HFF-Myc (cell line): Measurements from ENCODE around the gene TICAM1.
A peak's percentile ranks its signal among the peaks of the same experiment; 100 is the strongest.
"Not testable (repeated sequence)": the region's sequence is repeated elsewhere in the genome, so short reads cannot be mapped to it uniquely, and the experiment has no call there.

Experiments used
- DNase-seq: peaks from one replicate; pipeline ENCODE4 v3.0.0-alpha.2; 2011; ENCODE audit warnings: low read depth; ENCODE audit errors: extremely low read depth
- H3K4me3 ChIP-seq: replicated peaks from 2 replicates; pipeline ENCODE4 v1.5.1; 2011; ENCODE audit warnings: low read depth, mild to moderate bottlenecking, control low read depth, low read length
- TF ChIP-seq, protein P1 (sequence below): IDR thresholded peaks from 2 replicates; pipeline ENCODE4 v1.5.1; 2012; ENCODE audit warnings: mild to moderate bottlenecking, low read depth, low read length, control low read depth; ENCODE audit errors: missing control alignments

The TICAM1 gene

DNA sequence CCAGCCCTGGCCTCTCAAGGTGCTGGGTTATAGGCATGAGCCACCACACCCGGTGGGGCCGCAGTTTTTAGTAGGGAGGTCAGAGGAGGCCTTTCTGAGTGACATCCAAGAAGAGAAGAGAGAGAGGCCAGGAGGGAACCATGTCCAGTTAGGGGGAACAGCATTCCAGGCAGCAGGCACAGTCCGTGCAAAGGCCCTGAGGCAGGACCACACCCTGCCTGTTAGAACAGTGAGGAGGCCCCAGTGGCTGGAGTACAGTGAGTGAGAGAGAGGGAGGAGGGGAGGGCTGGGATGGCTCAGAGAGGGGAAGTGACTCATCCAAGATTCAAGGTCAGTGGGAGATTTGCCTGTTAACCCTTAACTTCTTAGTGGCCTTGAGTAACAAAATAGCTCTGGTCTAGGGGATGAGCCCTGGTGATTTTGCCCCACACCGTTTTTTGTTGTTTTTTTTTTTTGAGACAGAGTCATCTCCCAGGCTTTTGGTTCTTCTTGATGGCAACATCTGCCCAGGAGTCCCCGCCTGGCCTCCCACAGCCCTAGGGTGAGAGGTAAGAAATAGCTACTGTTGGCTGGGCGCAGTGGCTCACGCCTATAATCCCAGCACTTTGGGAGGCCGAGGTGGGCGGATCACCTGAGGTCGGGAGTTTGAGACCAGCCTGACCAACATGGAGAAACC, 38.7 kb upstream of the TICAM1 start:
- TF ChIP-seq, protein P1, sequence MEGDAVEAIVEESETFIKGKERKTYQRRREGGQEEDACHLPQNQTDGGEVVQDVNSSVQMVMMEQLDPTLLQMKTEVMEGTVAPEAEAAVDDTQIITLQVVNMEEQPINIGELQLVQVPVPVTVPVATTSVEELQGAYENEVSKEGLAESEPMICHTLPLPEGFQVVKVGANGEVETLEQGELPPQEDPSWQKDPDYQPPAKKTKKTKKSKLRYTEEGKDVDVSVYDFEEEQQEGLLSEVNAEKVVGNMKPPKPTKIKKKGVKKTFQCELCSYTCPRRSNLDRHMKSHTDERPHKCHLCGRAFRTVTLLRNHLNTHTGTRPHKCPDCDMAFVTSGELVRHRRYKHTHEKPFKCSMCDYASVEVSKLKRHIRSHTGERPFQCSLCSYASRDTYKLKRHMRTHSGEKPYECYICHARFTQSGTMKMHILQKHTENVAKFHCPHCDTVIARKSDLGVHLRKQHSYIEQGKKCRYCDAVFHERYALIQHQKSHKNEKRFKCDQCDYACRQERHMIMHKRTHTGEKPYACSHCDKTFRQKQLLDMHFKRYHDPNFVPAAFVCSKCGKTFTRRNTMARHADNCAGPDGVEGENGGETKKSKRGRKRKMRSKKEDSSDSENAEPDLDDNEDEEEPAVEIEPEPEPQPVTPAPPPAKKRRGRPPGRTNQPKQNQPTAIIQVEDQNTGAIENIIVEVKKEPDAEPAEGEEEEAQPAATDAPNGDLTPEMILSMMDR, result no peak
- no peak overlapping the region for H3K4me3 ChIP-seq
- DNase-seq, result peak; percentile 95

DNA sequence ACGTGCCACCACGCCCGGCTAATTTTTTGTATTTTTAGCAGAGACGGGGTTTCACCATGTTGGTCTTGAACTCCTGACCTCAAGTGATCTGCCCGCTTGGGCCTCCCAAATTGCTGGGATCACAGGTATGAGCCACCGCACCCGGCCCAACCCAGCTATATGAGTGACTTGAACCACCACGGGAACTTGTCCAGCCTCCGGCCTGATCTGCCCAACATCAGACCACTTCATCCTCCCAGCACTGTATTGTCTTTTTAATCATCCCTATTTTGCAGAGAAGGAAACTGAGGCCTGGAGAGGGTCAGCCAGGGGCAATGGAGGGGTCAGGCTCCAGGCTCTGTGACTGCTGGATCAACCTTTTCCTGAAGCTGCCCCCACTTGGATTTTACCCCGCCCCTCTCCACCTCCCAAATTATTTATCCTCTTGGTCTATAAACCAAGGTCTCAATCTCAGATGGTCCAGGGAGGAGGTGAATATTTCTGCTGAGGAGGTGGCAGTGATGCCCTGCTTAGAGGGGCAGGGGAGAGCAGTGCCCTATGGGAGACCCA, 36.8 kb upstream of the TICAM1 start:
- TF ChIP-seq, protein P1, result no peak
- no peak for DNase-seq
- H3K4me3 ChIP-seq, result no peak overlapping the region

DNA sequence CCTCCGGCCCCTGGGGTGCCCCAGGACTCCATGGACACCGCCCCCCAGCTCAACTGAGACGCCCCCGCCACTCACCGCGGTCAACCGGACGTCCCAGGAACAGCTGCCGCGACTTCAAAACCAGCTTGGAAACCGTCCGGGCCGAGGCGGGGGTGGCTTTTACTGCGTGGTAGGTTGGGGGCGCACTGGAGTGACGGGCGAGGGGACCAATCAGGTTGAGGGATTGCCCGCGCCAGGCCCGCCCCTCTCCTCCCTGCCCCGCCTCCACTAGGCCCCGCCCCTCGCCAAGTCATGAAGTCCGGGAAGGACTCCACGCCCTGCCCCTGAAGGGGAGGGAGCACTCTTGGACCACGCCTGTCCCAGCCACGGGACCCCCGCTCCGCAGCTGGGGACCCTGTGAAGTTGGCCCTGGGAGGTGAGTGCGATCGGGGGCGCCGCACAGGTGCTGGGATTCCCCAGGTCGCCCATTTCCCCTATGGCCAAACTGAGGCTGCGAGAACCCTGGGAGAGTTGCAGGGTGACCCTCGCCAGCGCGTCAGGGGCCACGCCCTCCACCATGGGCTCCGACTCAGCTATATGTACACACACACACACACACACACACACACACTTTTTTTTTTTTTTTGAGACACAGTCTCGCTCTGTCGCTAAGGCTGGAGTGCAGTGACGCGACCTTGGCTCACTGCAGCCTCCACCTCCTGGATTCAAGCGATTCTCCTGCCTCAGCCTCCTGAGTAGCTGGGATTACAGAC, 36.2 kb upstream of the TICAM1 start, which contains the start of gene PLIN3:
TSS of gene PLIN3 (minus strand) at position 134 of the 752 bp plus-strand sequence. CDS start 6,273 bp downstream, outside the sequence.
- peak; percentile 82 for DNase-seq
- TF ChIP-seq, protein P1, result no peak
- H3K4me3 ChIP-seq, result peak within 1 kb of the TSS; percentile 67

DNA sequence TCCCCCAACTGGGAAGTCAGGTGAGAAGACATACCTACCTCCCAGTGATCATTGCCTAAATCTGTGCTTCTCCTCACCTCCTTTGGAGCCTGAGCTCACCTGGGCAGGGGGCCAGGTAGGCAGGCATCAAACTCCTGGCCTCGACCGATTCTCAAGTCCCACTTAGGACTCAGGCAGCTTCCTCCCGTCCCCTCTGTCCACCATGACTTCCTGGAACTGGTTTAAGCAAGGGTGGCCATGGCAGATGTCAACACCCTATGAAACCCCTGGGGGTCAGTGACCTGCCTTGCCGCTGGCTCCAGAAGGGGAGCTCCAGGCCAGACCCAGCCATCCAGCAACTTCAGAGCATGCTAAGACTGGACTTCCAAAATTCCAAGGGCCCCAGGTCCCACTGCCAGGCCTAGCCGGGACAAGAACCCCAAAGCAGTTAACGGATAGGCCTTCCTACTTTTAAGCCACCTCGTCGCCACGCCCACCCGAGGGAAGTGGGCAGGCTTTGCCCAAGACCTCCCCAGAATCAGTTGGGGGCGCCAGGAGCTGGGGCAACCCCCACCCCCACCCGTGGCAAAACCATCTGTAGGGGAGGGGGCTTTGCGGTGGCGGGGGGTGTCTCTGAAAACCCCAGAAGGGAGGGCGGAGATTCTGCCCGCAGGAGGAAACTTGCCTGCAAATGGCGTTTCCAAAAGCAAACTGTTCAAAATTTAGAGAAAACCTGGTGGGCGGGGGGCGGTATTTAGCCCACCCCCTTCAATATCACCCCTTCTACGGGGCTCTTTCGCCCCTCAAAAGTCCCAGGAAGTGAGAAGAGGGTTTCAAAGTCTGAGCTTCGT, 35.3 kb upstream of the TICAM1 start:
- H3K4me3 ChIP-seq, result peak overlapping the region; percentile 67
- DNase-seq, result no peak

DNA sequence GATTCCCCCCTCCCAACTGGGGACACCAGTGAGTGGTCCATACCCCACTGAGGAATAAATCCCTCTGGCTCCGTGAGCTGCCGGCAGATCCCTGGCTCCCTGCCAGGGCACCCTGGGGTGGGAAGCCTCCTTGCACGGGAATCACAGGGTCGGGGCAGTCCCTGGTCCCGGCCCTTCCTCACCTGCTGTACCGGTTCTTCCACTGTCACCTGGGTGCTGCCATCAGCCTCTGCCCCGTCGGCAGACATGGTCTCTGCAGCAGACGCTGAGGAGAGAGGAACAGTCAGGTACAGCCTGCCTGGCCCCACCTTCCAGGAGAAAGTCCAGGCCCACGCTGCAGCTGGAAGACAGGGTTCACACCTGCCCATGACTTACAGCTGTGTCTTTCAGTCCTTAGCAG, 29.6 kb upstream of the TICAM1 start:
- no peak overlapping the region for H3K4me3 ChIP-seq
- DNase-seq, result no peak
- TF ChIP-seq, protein P1, result no peak

More for the DNA sequence above, 35.3 kb upstream of the TICAM1 start:
- TF ChIP-seq, protein P1, result no peak

DNA sequence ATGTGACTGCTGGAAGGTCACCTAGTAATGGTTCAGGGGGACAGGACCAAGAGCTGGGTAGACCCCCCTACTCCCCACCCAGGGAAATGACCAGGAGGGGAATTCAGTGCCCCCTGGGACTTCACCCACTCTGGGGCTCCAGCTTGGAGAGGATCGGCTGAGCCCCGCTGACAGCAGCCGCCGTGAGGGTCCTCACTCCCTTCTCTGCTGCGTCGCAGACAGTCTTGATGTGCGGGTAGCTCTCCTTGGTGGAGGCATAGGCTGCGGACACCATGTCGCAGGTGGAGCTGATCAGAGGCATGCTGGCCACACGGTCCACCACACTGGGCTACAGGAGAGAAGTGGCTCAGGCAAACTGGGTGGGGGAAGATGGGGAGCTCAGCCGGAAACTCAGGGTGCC, 28.2 kb upstream of the TICAM1 start:
- no peak for DNase-seq
- H3K4me3 ChIP-seq, result no peak overlapping the region
- TF ChIP-seq, protein P1, result no peak

DNA sequence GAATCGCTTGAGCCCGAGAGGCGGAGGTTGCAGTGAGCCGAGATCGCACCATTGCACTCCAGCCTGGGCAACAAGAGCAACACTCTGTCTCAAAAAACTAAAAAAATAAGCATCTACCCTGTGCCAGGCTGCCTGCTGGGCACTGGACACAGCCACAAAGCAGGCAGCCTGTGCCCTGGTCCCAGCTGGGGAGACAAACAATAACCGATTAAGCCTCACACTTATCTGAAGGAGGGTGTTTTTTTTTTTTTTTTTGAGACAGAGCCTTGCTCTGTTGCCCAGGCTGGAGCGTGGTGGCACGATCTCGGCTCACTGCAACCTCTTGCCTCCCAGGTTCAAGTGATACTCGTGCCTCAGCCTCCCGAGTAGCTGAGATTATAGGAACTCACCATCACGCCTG, 25.0 kb upstream of the TICAM1 start:
- not testable (repeated sequence) for DNase-seq

DNA sequence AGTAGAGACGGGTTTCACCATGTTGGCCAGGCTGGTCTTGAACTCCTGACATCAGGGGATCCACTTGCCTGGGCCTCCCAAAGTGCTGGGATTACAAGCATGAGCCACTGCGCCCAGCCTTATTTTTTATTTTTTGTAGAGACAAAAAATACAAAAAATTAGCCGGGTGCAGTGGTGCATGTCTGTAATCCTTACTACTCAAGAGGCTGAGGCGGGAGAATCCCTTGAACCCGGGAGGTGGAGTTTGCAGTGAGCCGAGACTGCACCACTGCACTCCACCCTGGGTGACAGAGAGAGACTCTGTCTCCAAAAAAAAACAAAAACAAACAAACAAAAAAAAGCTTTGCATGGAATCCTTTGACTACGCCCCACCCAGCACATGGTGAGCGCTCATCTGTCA, 22.0 kb upstream of the TICAM1 start:
- not testable (repeated sequence) for DNase-seq, H3K4me3 ChIP-seq

More for the DNA sequence above, 25.0 kb upstream of the TICAM1 start:
- not testable (repeated sequence) for H3K4me3 ChIP-seq
